Immature natural killer cell (primary cell): ENCODE data around the gene ITPRID2. TPM values are rescaled to one million over a fixed set of nuclear protein-coding genes. Genes with fewer than 3 reads are reported as not detected.

Source experiments
- DNase-seq, 3 donors: peaks; one replicate each; pipeline ENCODE4 v3.0.0; 2022; ENCODE audit warnings: mixed read lengths in 1 of 3
- H3K27ac Mint-ChIP-seq, 6 donors: one replicate each; pipeline ENCODE4 v1.8.0; 2020; ENCODE audit warnings: mixed read lengths in 6 of 6, mild to moderate bottlenecking in 5 of 6, inconsistent platforms in 4 of 6, moderate library complexity in 3 of 6
- H3K27me3 Mint-ChIP-seq, 3 donors: one replicate each; pipeline ENCODE4 v1.8.0; 2020 to 2021; ENCODE audit warnings: low read depth in 3 of 3, mild to moderate bottlenecking in 3 of 3, mixed read lengths in 3 of 3, moderate library complexity in 3 of 3, inconsistent platforms in 1 of 3
- H3K36me3 Mint-ChIP-seq, 3 donors: one replicate each; pipeline ENCODE4 v1.8.0; 2020; ENCODE audit warnings: mixed read lengths in 3 of 3, inconsistent platforms in 2 of 3, mild to moderate bottlenecking in 2 of 3
- H3K4me1 Mint-ChIP-seq, 2 donors: one replicate each; pipeline ENCODE4 v1.8.0; 2020; ENCODE audit warnings: inconsistent platforms in 2 of 2, mild to moderate bottlenecking in 2 of 2, mixed read lengths in 2 of 2, moderate library complexity in 1 of 2
- H3K4me3 Mint-ChIP-seq, 5 donors: one replicate each; pipeline ENCODE4 v1.8.0; 2020; ENCODE audit warnings: mild to moderate bottlenecking in 5 of 5, mixed read lengths in 5 of 5, inconsistent platforms in 3 of 5, moderate library complexity in 3 of 5
- H3K9me3 Mint-ChIP-seq, 6 donors: one replicate each; pipeline ENCODE4 v1.8.0; 2020; ENCODE audit warnings: mild to moderate bottlenecking in 6 of 6, mixed read lengths in 6 of 6, inconsistent platforms in 4 of 6, moderate library complexity in 3 of 6
- polyA plus RNA-seq, 3 donors: library from polyadenylated mRNA; unstranded; fragments of 300-500 nt; fragmentation: Illumina TruSeq; gene quantifications; one replicate each; pipeline ENCODE4 v1.2.3, GENCODE V29; 2021

Gene ITPRID2
- 1 to 10 TPM; 3.2 to 9.3 (median 8.7) TPM for polyA plus RNA-seq

- Mint-ChIP-seq H3K9me3 (no peaks in the 10 kb centered on the region), H3K27ac (peak within 1 kb of the TSS; percentile 74 to 90 (median 85)), H3K36me3 (peaks cover 0 to 4% (median 0%) of the 10 kb centered on the region in 3 donors), H3K27me3 (peaks cover 3 to 18% (median 15%) of the 10 kb centered on the region in 3 donors), H3K4me3 (peak within 1 kb of the TSS; percentile 93 to 99 (median 96)), H3K4me1 (peaks cover 21 to 34% of the 10 kb centered on the region in 2 donors)
- peak; percentile 65 to 69 (median 67) for DNase-seq
These were observed at the start of gene ITPRID2 for GRCh38 chr2:181891258-181891965. TSS of gene ITPRID2 (plus strand) at chr2:181891730. CDS start at chr2:181892067, 337 bp downstream.

GRCh38 chr2:181844551-181845290 lies 46.8 kb upstream of the ITPRID2 start:
- H3K4me3 Mint-ChIP-seq, result no peak overlapping the region
- no peaks in the 10 kb centered on the region for H3K4me1 Mint-ChIP-seq
- H3K27ac Mint-ChIP-seq, result no peak overlapping the region
- H3K9me3 Mint-ChIP-seq, result no peaks in the 10 kb centered on the region
- no peak for DNase-seq
- peaks cover 0 to 4% (median 0%) of the 10 kb centered on the region in 3 donors for H3K27me3 Mint-ChIP-seq
- H3K36me3 Mint-ChIP-seq, result no peaks in the 10 kb centered on the region

GRCh38 chr2:181846399-181847197 lies 44.9 kb upstream of the ITPRID2 start:
- Mint-ChIP-seq H3K4me1 (no peaks in the 10 kb centered on the region), H3K4me3 (no peak overlapping the region), H3K9me3 (no peaks in the 10 kb centered on the region), H3K27ac (no peak overlapping the region), H3K27me3 (peaks cover 0 to 2% (median 0%) of the 10 kb centered on the region in 3 donors), H3K36me3 (no peaks in the 10 kb centered on the region)
- no peak for DNase-seq

GRCh38 chr2:181847198-181847556 lies 44.4 kb upstream of the ITPRID2 start:
- H3K27ac Mint-ChIP-seq, result no peak overlapping the region
- peaks cover 0 to 2% (median 0%) of the 10 kb centered on the region in 3 donors for H3K27me3 Mint-ChIP-seq
- DNase-seq, result no peak
- H3K4me3 Mint-ChIP-seq, result no peak overlapping the region
- no peaks in the 10 kb centered on the region for H3K9me3 Mint-ChIP-seq
- no peaks in the 10 kb centered on the region for H3K4me1 Mint-ChIP-seq
- no peaks in the 10 kb centered on the region for H3K36me3 Mint-ChIP-seq

- Mint-ChIP-seq H3K36me3 (no peaks in the 10 kb centered on the region), H3K4me3 (no peak overlapping the region), H3K27ac (no peak overlapping the region), H3K9me3 (no peaks in the 10 kb centered on the region), H3K27me3 (peaks cover 0 to 2% (median 0%) of the 10 kb centered on the region in 3 donors), H3K4me1 (no peaks in the 10 kb centered on the region)
- no peak for DNase-seq
These were observed 43.8 kb upstream of the ITPRID2 start for GRCh38 chr2:181847702-181848101.

- Mint-ChIP-seq H3K27ac (no peak overlapping the region), H3K4me3 (no peak overlapping the region), H3K27me3 (peaks cover 0 to 4% (median 0%) of the 10 kb centered on the region in 3 donors), H3K9me3 (no peaks in the 10 kb centered on the region), H3K4me1 (no peaks in the 10 kb centered on the region), H3K36me3 (no peaks in the 10 kb centered on the region)
- no peak for DNase-seq
These were observed 43.2 kb upstream of the ITPRID2 start for GRCh38 chr2:181848261-181848886.

GRCh38 chr2:181849601-181850000 lies 41.9 kb upstream of the ITPRID2 start:
- H3K36me3 Mint-ChIP-seq, result no peaks in the 10 kb centered on the region
- no peaks in the 10 kb centered on the region for H3K4me1 Mint-ChIP-seq
- H3K4me3 Mint-ChIP-seq, result no peak overlapping the region
- DNase-seq, result no peak
- no peaks in the 10 kb centered on the region for H3K9me3 Mint-ChIP-seq
- peaks cover 0 to 5% (median 0%) of the 10 kb centered on the region in 3 donors for H3K27me3 Mint-ChIP-seq
- no peak overlapping the region for H3K27ac Mint-ChIP-seq

- Mint-ChIP-seq H3K36me3 (no peaks in the 10 kb centered on the region), H3K27me3 (peaks cover 0 to 2% (median 1%) of the 10 kb centered on the region in 3 donors), H3K9me3 (no peaks in the 10 kb centered on the region), H3K4me1 (no peaks in the 10 kb centered on the region), H3K27ac (no peak overlapping the region), H3K4me3 (no peak overlapping the region)
- no peak for DNase-seq
These were observed 40.5 kb upstream of the ITPRID2 start for GRCh38 chr2:181850936-181851560.

GRCh38 chr2:181851726-181852125 lies 39.8 kb upstream of the ITPRID2 start:
- no peaks in the 10 kb centered on the region for H3K9me3 Mint-ChIP-seq
- peaks cover 0 to 3% (median 2%) of the 10 kb centered on the region in 3 donors for H3K27me3 Mint-ChIP-seq
- H3K27ac Mint-ChIP-seq, result no peak overlapping the region
- H3K36me3 Mint-ChIP-seq, result no peaks in the 10 kb centered on the region
- no peak overlapping the region for H3K4me3 Mint-ChIP-seq
- H3K4me1 Mint-ChIP-seq, result no peaks in the 10 kb centered on the region
- DNase-seq, result no peak

GRCh38 chr2:181853696-181854095 lies 37.8 kb upstream of the ITPRID2 start:
- no peaks in the 10 kb centered on the region for H3K9me3 Mint-ChIP-seq
- no peaks in the 10 kb centered on the region for H3K4me1 Mint-ChIP-seq
- H3K27ac Mint-ChIP-seq, result no peak overlapping the region
- no peak for DNase-seq
- H3K4me3 Mint-ChIP-seq, result no peak overlapping the region
- H3K27me3 Mint-ChIP-seq, result peaks cover 0 to 3% (median 2%) of the 10 kb centered on the region in 3 donors
- H3K36me3 Mint-ChIP-seq, result no peaks in the 10 kb centered on the region

GRCh38 chr2:181857483-181857882 lies 34.0 kb upstream of the ITPRID2 start:
- no peaks in the 10 kb centered on the region for H3K9me3 Mint-ChIP-seq
- H3K27ac Mint-ChIP-seq, result no peak overlapping the region
- no peak overlapping the region for H3K4me3 Mint-ChIP-seq
- H3K4me1 Mint-ChIP-seq, result no peaks in the 10 kb centered on the region
- H3K27me3 Mint-ChIP-seq, result peaks cover 0 to 6% (median 5%) of the 10 kb centered on the region in 3 donors
- no peak for DNase-seq
- H3K36me3 Mint-ChIP-seq, result no peaks in the 10 kb centered on the region

GRCh38 chr2:181858600-181858999 lies 32.9 kb upstream of the ITPRID2 start:
- no peak for DNase-seq
- no peak overlapping the region for H3K4me3 Mint-ChIP-seq
- H3K27ac Mint-ChIP-seq, result no peak overlapping the region
- no peaks in the 10 kb centered on the region for H3K9me3 Mint-ChIP-seq
- no peaks in the 10 kb centered on the region for H3K4me1 Mint-ChIP-seq
- no peaks in the 10 kb centered on the region for H3K36me3 Mint-ChIP-seq
- H3K27me3 Mint-ChIP-seq, result peaks cover 0 to 6% (median 3%) of the 10 kb centered on the region in 3 donors

GRCh38 chr2:181859123-181859522 lies 32.4 kb upstream of the ITPRID2 start:
- no peak for DNase-seq
- Mint-ChIP-seq H3K27me3 (peaks cover 0 to 6% (median 3%) of the 10 kb centered on the region in 3 donors), H3K36me3 (no peaks in the 10 kb centered on the region), H3K27ac (no peak overlapping the region), H3K4me3 (no peak overlapping the region), H3K4me1 (no peaks in the 10 kb centered on the region), H3K9me3 (no peaks in the 10 kb centered on the region)
